Spleen (tissue), 11 donors: ENCODE results near the gene RRAS2. TPM values are rescaled to one million over a fixed set of nuclear protein-coding genes. Genes with fewer than 3 reads are reported as not detected.

Experiments used
- DNase-seq: peaks from one replicate; pipeline ENCODE4 v3.0.0-alpha.2; 2020
- H3K27ac ChIP-seq, 8 donors: fragments of 200-600 bp; sonication (generic) in 7 of 8; 1 replicate in 4 of 8; 2 replicates in 4 of 8; pipeline versions ENCODE4 v1.5.0 to v1.8.0; 2016 to 2021; ENCODE audit warnings: inconsistent platforms in 4 of 8, mild to moderate bottlenecking in 4 of 8, moderate library complexity in 1 of 8
- H3K27me3 ChIP-seq, 7 donors: fragments of 200-600 bp; sonication (generic) in 6 of 7; replicated peaks in 1 of 7; 1 replicate in 4 of 7; 2 replicates in 3 of 7; pipeline versions ENCODE4 v1.5.0 to v1.8.0; 2016 to 2021; ENCODE audit warnings: inconsistent platforms in 3 of 7, mild to moderate bottlenecking in 1 of 7
- H3K36me3 ChIP-seq, 6 donors: fragments of 200-600 bp; sonication (generic) in 5 of 6; 1 replicate in 4 of 6; 2 replicates in 2 of 6; pipeline versions ENCODE4 v1.5.0 to v1.8.0; 2016 to 2021; ENCODE audit warnings: inconsistent platforms in 2 of 6
- H3K4me1 ChIP-seq, 6 donors: fragments of 200-600 bp; sonication (generic) in 5 of 6; 1 replicate in 3 of 6; 2 replicates in 3 of 6; pipeline versions ENCODE4 v1.5.0 to v1.8.0; 2016 to 2021; ENCODE audit warnings: inconsistent platforms in 3 of 6
- H3K4me3 ChIP-seq, 8 donors: fragments of 200-600 bp; sonication (generic) in 7 of 8; 1 replicate in 4 of 8; 2 replicates in 4 of 8; pipeline versions ENCODE4 v1.5.0 to v1.8.0; 2016 to 2021; ENCODE audit warnings: inconsistent platforms in 4 of 8, mild to moderate bottlenecking in 4 of 8, moderate library complexity in 2 of 8
- H3K9me3 ChIP-seq, 8 donors: fragments of 200-600 bp; sonication (generic) in 7 of 8; 1 replicate in 4 of 8; 2 replicates in 4 of 8; pipeline versions ENCODE4 v1.5.0 to v1.8.0; 2016 to 2021; ENCODE audit warnings: inconsistent platforms in 4 of 8
- CTCF ChIP-seq, 11 experiments: fragments of 200-600 bp in 7 of 11; fragments of 450-650 bp in 4 of 11; sonication (generic) in 4 of 11; IDR thresholded peaks in 8 of 11; conservative IDR thresholded peaks in 3 of 11; 1 replicate in 7 of 11; 2 replicates in 4 of 11; pipeline versions ENCODE4 v1.4.0 to v1.8.0; 2016 to 2021; ENCODE audit warnings: antibody characterized with exemption in 11 of 11, inconsistent platforms in 4 of 11, mild to moderate bottlenecking in 1 of 11
- POLR2A ChIP-seq, 3 donors: fragments of 450-650 bp; IDR thresholded peaks; one replicate each; pipeline ENCODE4 v1.5.1; 2017; ENCODE audit warnings: antibody characterized with exemption in 3 of 3, mild to moderate bottlenecking in 1 of 3
- POLR2AphosphoS5 ChIP-seq, 3 donors: sonication (generic); formaldehyde crosslinking; IDR thresholded peaks; one replicate each; pipeline ENCODE4 v1.5.1; 2017; ENCODE audit warnings: antibody characterized with exemption in 3 of 3
- WGBS, 5 donors: extraction: QIAGEN DNeasy Blood & Tissue Kit in 3 of 5; methylation state at CpG; one replicate each; pipeline versions ENCODE4 v1.1.5 to v1.1.7; 2013 to 2018; 5-methylcytosine and 5-hydroxymethylcytosine counted together
- intact Hi-C: fragments of 100-400 bp; cut with DNase I; formaldehyde crosslinking; loops from one replicate; pipeline ENCODE4 v1.15.0; 2023; ENCODE audit warnings: low total_unique reads
- polyA plus RNA-seq, 3 donors: library from polyadenylated mRNA; stranded (reverse); fragments of 200-250 nt; gene quantifications; one replicate each; pipeline ENCODE4 v1.2.1, GENCODE V29; 2013
- total RNA-seq, 7 donors: library from RNA; depleted of rRNA in 3 of 7; stranded (reverse); fragments of >200 nt in 3 of 7; fragmentation: NEBNext Ultra II Directional in 4 of 7; extraction: Animal tissue kit (Norgen Biotek cat#: 25700) in 4 of 7; gene quantifications; one replicate each; pipeline versions ENCODE4 v1.1.0 to v1.2.1, GENCODE V29; 2016 to 2021
- donor health status: healthy with polysubstance abuse.
- donor health status: DM: no; HTN: no; CAD: no; lungs with moderate emphysema.
- donor health status: DM: no; HTN: no; CAD: no.
- donor health status: Bipolar disorder and iron deficiency.
- donor health status: healthy.
- donor health status: DM: no; HTN: no; CAD: no.
- donor health status: DM: yes; HTN: yes; CAD: no.

RRAS2 gene
- total and polyA plus RNA-seq, 10 donors, result 23.7 to 45.8 (median 36.9) TPM

DNA sequence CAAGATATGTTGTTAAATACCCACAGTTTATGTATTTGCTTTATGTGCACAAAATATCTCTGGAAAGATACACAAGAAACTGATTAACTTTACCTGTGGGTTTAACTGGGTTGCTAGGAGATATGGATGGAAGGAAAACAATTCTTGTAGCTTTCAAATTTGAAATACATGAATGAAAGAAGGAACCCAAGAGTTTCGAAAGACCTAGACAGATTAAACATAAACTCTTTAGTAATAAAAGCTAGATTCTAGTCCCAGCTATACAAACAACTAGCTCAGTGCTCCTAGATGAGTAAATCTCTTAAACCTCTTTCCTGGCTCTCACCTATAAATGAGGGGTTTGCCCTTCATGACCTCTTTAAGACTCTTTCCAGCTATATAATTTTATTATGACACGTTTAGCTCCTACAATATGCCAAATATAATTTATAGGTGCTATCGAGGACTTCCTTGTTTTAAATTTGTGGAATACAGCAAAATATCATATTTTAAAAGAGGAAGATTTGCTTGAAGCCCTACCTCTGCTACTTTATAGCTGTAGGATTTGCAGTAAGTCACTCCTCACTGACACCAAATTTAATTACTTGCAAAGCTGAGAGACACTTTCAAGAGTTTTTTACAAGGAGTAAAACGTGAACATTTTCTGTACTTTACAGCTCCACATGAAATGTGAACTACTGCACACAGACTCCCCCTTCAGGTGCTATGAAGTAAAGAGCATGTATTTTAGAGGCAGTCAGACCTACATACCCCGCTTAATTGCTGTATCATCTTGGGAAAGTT lies 50.7 kb downstream of the RRAS2 start:
- peak overlapping the region in 4 of 8 donors; percentile 3 to 83 (median 34) for H3K27ac ChIP-seq
- intact Hi-C loops, result no loop called here
- 24 to 32% (median 29%) methylated on average over 5 of the region's 5 CpGs for WGBS, 5 donors

GRCh38 chr11:14306481-14306880 lies 52.5 kb downstream of the RRAS2 start:
- WGBS, 5 donors, result 93 to 100% (median 96%) methylated on average over 1 of the region's 1 CpG
- no peak for DNase-seq
- Histone ChIP-seq H3K9me3 (no peaks in the 10 kb centered on the region), H3K27me3 (no peaks in the 10 kb centered on the region), H3K4me3 (no peak overlapping the region), H3K36me3 (no peaks in the 10 kb centered on the region), H3K27ac (no peak overlapping the region), H3K4me1 (peaks cover 16 to 99% (median 54%) of the 10 kb centered on the region in 6 donors)
- intact Hi-C loops, result no loop called here
- TF ChIP-seq CTCF (IDR thresholded peaks at IDR 0.05 in 8 of 11, conservative IDR thresholded peaks at IDR 0.05 in 3 of 11) (no peak), POLR2AphosphoS5 (IDR thresholded peaks at IDR 0.05) (no peak), POLR2A (IDR thresholded peaks at IDR 0.05) (no peak)

More for the DNA sequence above, 50.7 kb downstream of the RRAS2 start:
- peaks cover 15 to 100% (median 61%) of the 10 kb centered on the region in 6 donors for H3K4me1 ChIP-seq
- H3K27me3 ChIP-seq, result no peaks in the 10 kb centered on the region
- DNase-seq, result no peak
- no peaks in the 10 kb centered on the region for H3K9me3 ChIP-seq
- TF ChIP-seq CTCF (IDR thresholded peaks at IDR 0.05 in 8 of 11, conservative IDR thresholded peaks at IDR 0.05 in 3 of 11) (peak in 8 of 11 experiments; percentile 20 to 48 (median 44)), POLR2AphosphoS5 (IDR thresholded peaks at IDR 0.05) (no peak)
- H3K4me3 ChIP-seq, result no peak overlapping the region
- no peaks in the 10 kb centered on the region for H3K36me3 ChIP-seq

DNA sequence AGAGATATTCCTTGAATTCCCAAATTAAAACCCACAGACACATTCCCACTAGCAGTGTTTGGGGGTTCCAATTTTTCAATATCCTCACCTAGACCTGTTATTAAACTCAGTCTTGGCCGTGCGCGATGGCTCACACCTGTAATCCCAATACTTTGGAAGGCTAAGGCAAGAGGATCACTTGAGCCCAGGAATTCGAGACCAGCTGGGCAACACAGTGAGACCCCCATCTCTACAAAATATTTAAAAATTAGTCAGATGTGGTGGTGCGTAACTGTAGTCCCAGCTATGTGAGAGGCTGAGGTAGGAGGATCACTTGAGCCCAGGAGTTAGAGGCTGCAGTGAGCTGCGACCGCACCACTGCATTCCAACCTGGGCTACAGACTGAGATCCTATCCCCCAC lies 53.3 kb downstream of the RRAS2 start:
- WGBS, 5 donors, result 96 to 98% (median 98%) methylated on average over 7 of the region's 7 CpGs

More for the DNA sequence above, 53.3 kb downstream of the RRAS2 start:
- DNase-seq, result no peak
- no peaks in the 10 kb centered on the region for H3K9me3 ChIP-seq
- no peaks in the 10 kb centered on the region for H3K36me3 ChIP-seq
- H3K4me1 ChIP-seq, result peaks cover 20 to 99% (median 54%) of the 10 kb centered on the region in 6 donors
- H3K27me3 ChIP-seq, result no peaks in the 10 kb centered on the region
- H3K27ac ChIP-seq, result no peak overlapping the region
- intact Hi-C loops, result no loop called here
- H3K4me3 ChIP-seq, result no peak overlapping the region
- TF ChIP-seq POLR2AphosphoS5 (IDR thresholded peaks at IDR 0.05) (no peak), CTCF (IDR thresholded peaks at IDR 0.05 in 8 of 11, conservative IDR thresholded peaks at IDR 0.05 in 3 of 11) (no peak), POLR2A (IDR thresholded peaks at IDR 0.05) (no peak)
